Osteoblast (primary cell): ENCODE measurements around the gene RFK. TPM values are rescaled to one million over a fixed set of nuclear protein-coding genes. Genes with fewer than 3 reads are reported as not detected.
A peak's percentile ranks its signal among the peaks of the same experiment; 100 is the strongest.

Experiments
- DNase-seq: peaks from one replicate; pipeline ENCODE4 v3.0.0; 2011; ENCODE audit warnings: low spot score, mixed read lengths; ENCODE audit not compliant: insufficient read length; ENCODE audit errors: missing footprints
- H2AFZ ChIP-seq: 2 replicates; pipeline ENCODE4 v1.6.0; 2011; ENCODE audit warnings: mild to moderate bottlenecking, low read length
- H3K27ac ChIP-seq: 2 replicates; pipeline ENCODE4 v1.5.1; 2011; ENCODE audit warnings: mild to moderate bottlenecking, low read depth, low read length, moderate library complexity
- H3K27me3 ChIP-seq: 2 replicates; pipeline ENCODE4 v1.6.0; 2012; ENCODE audit warnings: mild to moderate bottlenecking, control low read depth, inconsistent platforms, low read length, moderate library complexity; ENCODE audit not compliant: insufficient read depth
- H3K36me3 ChIP-seq: 2 replicates; pipeline ENCODE4 v1.5.1; 2011; ENCODE audit warnings: mild to moderate bottlenecking, low read length, control low read depth, moderate library complexity; ENCODE audit not compliant: insufficient read depth
- H3K4me1 ChIP-seq: 2 replicates; pipeline ENCODE4 v1.5.1; 2011; ENCODE audit warnings: mild to moderate bottlenecking, low read length, control low read depth, moderate library complexity; ENCODE audit not compliant: insufficient read depth
- H3K4me2 ChIP-seq: 2 replicates; pipeline ENCODE4 v1.6.0; 2011; ENCODE audit warnings: mild to moderate bottlenecking, low read length; ENCODE audit not compliant: insufficient read depth
- H3K4me3 ChIP-seq: fragments of 200-600 bp; sonication (generic); 3 replicates; pipeline ENCODE4 v1.5.1; 2012; ENCODE audit warnings: mild to moderate bottlenecking, low read length, inconsistent platforms; ENCODE audit not compliant: insufficient read depth
- H3K79me2 ChIP-seq: 2 replicates; pipeline ENCODE4 v1.6.0; 2012; ENCODE audit warnings: mild to moderate bottlenecking, low read length, control low read depth, inconsistent platforms; ENCODE audit not compliant: insufficient read depth
- H3K9me3 ChIP-seq: 2 replicates; pipeline ENCODE4 v1.5.1; 2011; ENCODE audit warnings: low read depth, low read length, control low read depth
- H4K20me1 ChIP-seq: 2 replicates; pipeline ENCODE4 v1.6.0; 2012; ENCODE audit warnings: mild to moderate bottlenecking, low read length, control low read depth; ENCODE audit not compliant: insufficient read depth
- CTCF ChIP-seq: IDR thresholded peaks from 2 replicates; pipeline ENCODE4 v1.5.1; 2011; ENCODE audit warnings: mild to moderate bottlenecking, low read depth, low read length, moderate library complexity; ENCODE audit errors: extremely low read depth
- total RNA-seq: library from RNA; depleted of rRNA; stranded (reverse); fragments of >200 nt; gene quantifications from 2 replicates; pipeline ENCODE4 v1.2.3, GENCODE V29; 2012

The RFK gene
- total RNA-seq, 1 donor = 25.0 TPM

DNA sequence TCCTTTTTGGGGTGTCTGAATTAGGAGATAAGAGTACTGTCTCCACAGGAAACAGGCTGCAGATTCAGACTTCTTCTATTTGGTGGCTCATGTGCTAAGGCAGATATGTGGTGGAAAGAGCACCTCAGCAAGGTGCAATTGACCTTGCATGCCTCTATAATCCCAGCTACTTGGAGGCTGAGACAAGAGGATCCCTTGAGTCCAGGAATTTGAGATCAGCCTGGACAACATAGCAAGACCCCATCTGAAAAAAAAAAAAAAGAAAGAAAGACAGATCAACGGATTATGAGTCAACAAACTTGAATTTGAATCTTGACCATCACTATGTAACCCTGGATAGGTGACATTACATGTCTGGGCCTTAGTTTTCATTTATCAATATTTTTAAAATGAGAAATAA, 44.4 kb downstream of the RFK start:
- DNase-seq = no peak
- Histone ChIP-seq H3K4me2 (no peak overlapping the region), H3K9me3 (no peaks in the 10 kb centered on the region), H2AFZ (no peak overlapping the region), H3K79me2 (no peaks in the 10 kb centered on the region), H3K36me3 (no peaks in the 10 kb centered on the region), H3K4me1 (no peaks in the 10 kb centered on the region), H3K27ac (no peak overlapping the region), H4K20me1 (no peaks in the 10 kb centered on the region), H3K4me3 (no peak overlapping the region), H3K27me3 (peaks cover 11% of the 10 kb centered on the region)
- no peak for TF ChIP-seq CTCF

GRCh38 chr9:76342858-76343257, 51.4 kb downstream of the RFK start:
- H3K36me3 ChIP-seq = no peaks in the 10 kb centered on the region
- no peak overlapping the region for H2AFZ ChIP-seq
- no peak for TF ChIP-seq CTCF
- H3K9me3 ChIP-seq = no peaks in the 10 kb centered on the region
- no peaks in the 10 kb centered on the region for H3K4me1 ChIP-seq
- H3K4me2 ChIP-seq = no peak overlapping the region
- H3K27me3 ChIP-seq = peaks cover 3% of the 10 kb centered on the region
- no peaks in the 10 kb centered on the region for H3K79me2 ChIP-seq
- peak; percentile 56 for DNase-seq
- no peaks in the 10 kb centered on the region for H4K20me1 ChIP-seq
- H3K27ac ChIP-seq = no peak overlapping the region
- H3K4me3 ChIP-seq = no peak overlapping the region

DNA sequence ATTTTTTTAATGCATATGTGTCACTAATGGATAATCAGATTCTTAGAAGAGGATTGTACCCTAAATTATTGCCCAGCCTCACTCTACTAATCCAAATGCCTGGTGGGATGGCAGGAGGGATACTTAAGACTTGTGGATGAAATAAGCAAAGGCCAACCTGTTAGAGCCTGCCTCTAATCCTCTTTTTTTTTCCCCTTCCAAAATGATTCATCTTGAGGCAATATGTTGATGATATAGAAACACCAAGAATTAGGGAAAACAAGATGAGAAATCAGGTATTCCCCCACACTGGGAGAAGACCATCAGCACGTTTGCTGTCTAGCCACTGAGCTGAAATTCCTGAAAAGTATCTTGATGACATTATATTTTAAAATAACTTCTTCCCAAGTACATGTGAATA, 52.0 kb downstream of the RFK start:
- H3K27me3 ChIP-seq = peaks cover 3% of the 10 kb centered on the region
- H3K4me2 ChIP-seq = no peak overlapping the region
- no peak overlapping the region for H3K27ac ChIP-seq
- H2AFZ ChIP-seq = no peak overlapping the region
- H3K4me3 ChIP-seq = no peak overlapping the region
- TF ChIP-seq CTCF = no peak
- no peaks in the 10 kb centered on the region for H3K79me2 ChIP-seq
- H3K9me3 ChIP-seq = no peaks in the 10 kb centered on the region
- H4K20me1 ChIP-seq = no peaks in the 10 kb centered on the region
- no peaks in the 10 kb centered on the region for H3K36me3 ChIP-seq
- no peak for DNase-seq
- no peaks in the 10 kb centered on the region for H3K4me1 ChIP-seq

- Histone ChIP-seq H3K79me2 (no peaks in the 10 kb centered on the region), H3K27ac (no peak overlapping the region), H3K4me3 (no peak overlapping the region), H3K27me3 (peaks cover 2% of the 10 kb centered on the region), H2AFZ (no peak overlapping the region), H3K4me1 (no peaks in the 10 kb centered on the region), H3K9me3 (no peaks in the 10 kb centered on the region), H3K36me3 (no peaks in the 10 kb centered on the region), H3K4me2 (no peak overlapping the region), H4K20me1 (no peaks in the 10 kb centered on the region)
- no peak for DNase-seq
- TF ChIP-seq CTCF = no peak
Measured at GRCh38 chr9:76341616-76342015, 52.6 kb downstream of the RFK start.
